Measurements from ENCODE around the gene ACSL4. TPM values are rescaled to one million over a fixed set of nuclear protein-coding genes. Genes with fewer than 3 reads are reported as not detected.
"Not testable (repeated sequence)": the region's sequence is repeated elsewhere in the genome, so short reads cannot be mapped to it uniquely, and the experiment has no call there.

ACSL4 gene
- total RNA-seq, 1 donor from 2014 or later = 87.7 TPM

DNA sequence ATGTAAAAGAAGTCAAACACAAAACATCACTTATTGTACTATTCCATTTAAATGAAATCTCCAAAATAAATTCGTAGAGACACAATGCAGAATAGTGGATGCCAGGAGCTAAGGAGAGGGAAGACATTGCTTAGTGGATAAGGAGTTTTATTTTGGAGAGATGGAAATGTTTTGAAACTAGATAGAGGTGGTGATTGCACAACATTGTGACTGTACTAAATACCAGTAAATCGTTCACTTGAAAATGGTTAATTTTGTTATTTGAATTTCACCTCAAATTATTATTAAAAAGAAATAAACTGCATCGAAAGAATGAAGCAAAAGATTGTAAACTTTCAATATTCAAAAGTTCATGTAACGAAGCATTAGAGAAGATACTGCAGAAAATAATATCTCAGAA lies 9.7 kb upstream of the ACSL4 start:
- ATAC-seq (no peak), DNase-seq (no peak)
- H3K4me3 ChIP-seq = no peak overlapping the region
- no peak overlapping the region for H3K27ac ChIP-seq
- no peaks in the 10 kb centered on the region for H3K9me3 ChIP-seq
- intact Hi-C loops (cut with DNase I) = no loop called here
- peaks cover 5% of the 10 kb centered on the region for H3K4me1 ChIP-seq
- TF ChIP-seq, protein P1, sequence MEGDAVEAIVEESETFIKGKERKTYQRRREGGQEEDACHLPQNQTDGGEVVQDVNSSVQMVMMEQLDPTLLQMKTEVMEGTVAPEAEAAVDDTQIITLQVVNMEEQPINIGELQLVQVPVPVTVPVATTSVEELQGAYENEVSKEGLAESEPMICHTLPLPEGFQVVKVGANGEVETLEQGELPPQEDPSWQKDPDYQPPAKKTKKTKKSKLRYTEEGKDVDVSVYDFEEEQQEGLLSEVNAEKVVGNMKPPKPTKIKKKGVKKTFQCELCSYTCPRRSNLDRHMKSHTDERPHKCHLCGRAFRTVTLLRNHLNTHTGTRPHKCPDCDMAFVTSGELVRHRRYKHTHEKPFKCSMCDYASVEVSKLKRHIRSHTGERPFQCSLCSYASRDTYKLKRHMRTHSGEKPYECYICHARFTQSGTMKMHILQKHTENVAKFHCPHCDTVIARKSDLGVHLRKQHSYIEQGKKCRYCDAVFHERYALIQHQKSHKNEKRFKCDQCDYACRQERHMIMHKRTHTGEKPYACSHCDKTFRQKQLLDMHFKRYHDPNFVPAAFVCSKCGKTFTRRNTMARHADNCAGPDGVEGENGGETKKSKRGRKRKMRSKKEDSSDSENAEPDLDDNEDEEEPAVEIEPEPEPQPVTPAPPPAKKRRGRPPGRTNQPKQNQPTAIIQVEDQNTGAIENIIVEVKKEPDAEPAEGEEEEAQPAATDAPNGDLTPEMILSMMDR (IDR thresholded peaks at IDR 0.05) = no peak
- H3K27me3 ChIP-seq (ENCODE audit: low read depth) = no peaks in the 10 kb centered on the region
- no peaks in the 10 kb centered on the region for H3K36me3 ChIP-seq

DNA sequence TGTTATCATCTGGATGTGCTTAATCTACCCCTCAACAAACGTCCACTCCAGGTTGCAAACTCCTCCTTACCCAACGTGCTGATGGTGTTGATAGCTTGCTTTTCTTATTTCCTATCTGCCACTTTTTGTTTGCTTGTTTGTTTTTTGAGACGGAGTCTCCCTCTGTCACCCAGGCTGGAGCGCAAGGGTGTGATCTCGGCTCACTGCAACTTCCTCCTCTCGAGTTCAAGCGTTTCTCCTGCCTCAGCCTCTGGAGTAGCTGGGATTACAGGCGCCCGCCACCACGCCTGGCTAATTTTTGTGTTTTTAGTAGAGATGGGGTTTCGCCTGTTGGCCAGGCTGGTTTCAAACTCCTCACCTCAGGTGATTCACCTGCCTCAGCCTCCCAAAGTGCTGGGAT lies 7.8 kb upstream of the ACSL4 start:
- H3K9me3 ChIP-seq; H3K4me1 ChIP-seq; DNase-seq; H3K27ac ChIP-seq; H3K36me3 ChIP-seq; H3K27me3 ChIP-seq (ENCODE audit: low read depth); intact Hi-C loops (cut with DNase I); H3K4me3 ChIP-seq: not testable (repeated sequence)
- peak; percentile 46 to 52 for ATAC-seq

DNA sequence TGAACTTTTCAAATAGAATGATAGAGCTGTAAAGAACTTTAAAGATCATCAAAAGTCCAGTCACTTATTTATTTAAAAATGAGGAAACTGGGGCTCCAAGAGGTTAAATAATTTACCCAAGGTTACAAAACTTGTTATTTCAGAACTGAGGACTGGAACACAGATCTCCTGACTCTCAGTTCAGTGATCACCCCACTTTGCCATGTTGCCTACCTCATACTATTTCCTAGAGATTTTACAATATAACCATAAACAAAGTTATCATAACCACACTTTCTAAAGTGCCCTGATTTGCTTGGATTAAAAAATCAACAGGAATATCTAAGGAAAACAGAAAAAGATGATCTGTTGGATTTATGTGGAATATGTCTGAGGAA lies 7.4 kb upstream of the ACSL4 start:
- TF ChIP-seq, protein P1 (IDR thresholded peaks at IDR 0.05) = no peak
- ATAC-seq = peak in 1 of 2 donors; percentile 53
- no peak overlapping the region for H3K27ac ChIP-seq

DNA sequence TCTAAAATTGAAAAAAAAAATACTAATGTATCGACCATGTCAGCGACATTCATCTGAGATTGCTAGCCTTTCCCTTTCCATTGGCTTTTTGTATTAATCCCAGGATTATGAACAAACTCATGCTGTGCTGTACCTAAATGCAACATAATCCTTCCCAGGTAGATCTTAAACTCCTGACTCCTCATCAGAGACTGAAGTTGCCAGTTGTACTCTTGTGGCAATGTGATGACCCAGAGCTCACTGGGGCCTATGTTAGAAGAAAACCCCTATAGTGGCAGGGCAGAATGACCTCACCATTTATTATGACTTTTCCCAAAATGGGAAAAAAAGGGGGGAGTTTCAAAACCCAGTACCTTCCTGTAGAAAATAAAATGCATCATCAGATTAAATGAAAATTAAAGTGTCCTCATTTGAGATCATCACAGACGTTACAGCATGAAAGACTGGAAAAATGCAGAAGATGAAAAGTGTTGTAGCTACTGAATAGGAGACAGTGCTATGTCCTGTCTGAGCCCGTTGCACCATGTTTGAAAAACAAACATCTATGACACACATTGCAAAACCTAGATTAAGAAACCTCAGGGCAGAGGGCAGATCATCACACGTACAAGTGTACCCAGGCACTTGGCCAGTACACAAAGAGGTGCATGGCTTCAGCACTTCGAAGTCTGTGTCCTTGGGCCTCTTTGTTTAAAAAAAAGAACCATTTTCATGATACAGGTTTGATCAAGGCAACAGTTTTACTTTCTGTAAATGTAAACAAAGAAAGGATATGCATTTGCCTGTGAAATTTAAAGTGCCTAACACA lies 6.8 kb upstream of the ACSL4 start:
- TF ChIP-seq, protein P1 (IDR thresholded peaks at IDR 0.05) = no peak
- no peak overlapping the region for H3K4me3 ChIP-seq
- H3K36me3 ChIP-seq = no peaks in the 10 kb centered on the region
- intact Hi-C loops (cut with DNase I) = no loop called here
- no peaks in the 10 kb centered on the region for H3K27me3 ChIP-seq (ENCODE audit: low read depth)
- H3K4me1 ChIP-seq = peaks cover 5% of the 10 kb centered on the region
- no peak overlapping the region for H3K27ac ChIP-seq
- ATAC-seq (peak; percentile 85 to 88), DNase-seq (no peak)
- no peaks in the 10 kb centered on the region for H3K9me3 ChIP-seq

More for the DNA sequence above, 7.4 kb upstream of the ACSL4 start:
- intact Hi-C loops (cut with DNase I) = no loop called here
- H3K9me3 ChIP-seq = no peaks in the 10 kb centered on the region
- no peak for DNase-seq
- H3K4me1 ChIP-seq = peaks cover 5% of the 10 kb centered on the region
- no peak overlapping the region for H3K4me3 ChIP-seq
- H3K27me3 ChIP-seq (ENCODE audit: low read depth) = no peaks in the 10 kb centered on the region
- no peaks in the 10 kb centered on the region for H3K36me3 ChIP-seq

DNA sequence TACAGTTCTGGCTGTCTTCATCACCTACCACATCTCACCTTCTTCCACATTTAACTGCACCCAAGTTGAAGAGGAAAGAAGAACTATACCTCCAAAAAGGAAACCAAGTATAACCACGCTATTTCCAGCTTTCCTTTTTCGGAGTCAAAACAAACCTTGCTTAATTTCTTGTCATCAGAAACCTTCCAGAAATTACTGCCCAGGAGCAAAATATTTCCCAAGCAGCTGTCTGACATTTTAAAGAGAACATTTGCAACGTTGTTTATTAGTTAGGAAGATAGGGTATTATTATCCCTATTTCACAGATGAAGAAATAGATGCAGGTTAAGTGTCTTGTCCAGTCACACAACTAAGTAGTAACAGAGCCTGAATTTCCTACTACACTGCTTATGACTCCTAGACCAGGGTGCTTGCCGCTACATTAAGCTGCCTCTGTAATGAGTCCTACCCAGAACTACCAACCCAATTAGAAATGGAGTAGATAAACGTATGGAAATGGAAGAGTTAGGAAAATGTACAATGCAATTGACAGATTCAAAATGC lies 2.2 kb upstream of the ACSL4 start:
- no peak for DNase-seq
- Histone ChIP-seq H3K9me3 (no peaks in the 10 kb centered on the region), H3K36me3 (no peaks in the 10 kb centered on the region), H3K27me3 (ENCODE audit: low read depth) (no peaks in the 10 kb centered on the region), H3K4me3 (no peak overlapping the region), H3K4me1 (peaks cover 10% of the 10 kb centered on the region), H3K27ac (no peak overlapping the region)
- TF ChIP-seq, protein P1 (IDR thresholded peaks at IDR 0.05) = no peak
- intact Hi-C loops (cut with DNase I) = no loop called here
- no peak for ATAC-seq

DNA sequence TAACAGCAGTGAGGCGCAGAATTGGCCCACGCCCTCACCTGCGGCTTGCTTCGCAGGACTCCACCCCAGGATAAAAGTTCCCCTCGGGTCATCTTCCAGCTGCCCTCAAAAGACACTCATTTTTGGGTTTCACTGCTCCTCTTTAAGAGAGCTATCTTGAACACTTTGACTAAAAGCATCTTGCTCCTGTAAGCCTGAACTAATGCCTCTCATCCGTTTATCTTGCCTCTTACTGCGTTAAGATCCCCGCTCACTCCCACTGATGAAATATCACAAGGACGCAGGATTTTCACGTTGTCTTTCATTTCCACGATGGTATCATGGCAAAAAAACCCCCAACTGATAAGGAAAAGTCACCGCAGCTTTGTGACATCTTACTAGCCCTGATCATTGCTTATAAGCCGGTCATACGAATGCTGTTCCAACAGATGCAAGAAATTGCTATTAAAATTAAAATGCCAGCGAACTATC lies 591 bp upstream of the ACSL4 start:
- intact Hi-C loops (cut with DNase I) = no loop called here
- peak overlapping the region; percentile 90 for H3K27ac ChIP-seq
- peaks cover 5% of the 10 kb centered on the region for H3K4me1 ChIP-seq
- H3K4me3 ChIP-seq = peak overlapping the region; percentile 77
- ATAC-seq (no peak), DNase-seq (no peak)
- no peaks in the 10 kb centered on the region for H3K9me3 ChIP-seq
- no peaks in the 10 kb centered on the region for H3K27me3 ChIP-seq (ENCODE audit: low read depth)
- H3K36me3 ChIP-seq = no peaks in the 10 kb centered on the region
- TF ChIP-seq, protein P1 (IDR thresholded peaks at IDR 0.05) = no peak
